HEK293T (cell line): ENCODE measurements around the gene RBMS2.

Experiments
- CTCF ChIA-PET: fragments of 350-600 bp; formaldehyde crosslinking; extraction: SDS; loops from one replicate; lab custom pipeline; 2021; ENCODE audit warnings: antibody characterized with exemption, inconsistent platforms; lab: Yijun Ruan, JAX
- POLR2A ChIA-PET: fragments of 350-600 bp; formaldehyde crosslinking; extraction: SDS; loops from one replicate; lab custom pipeline; 2020; ENCODE audit warnings: antibody characterized with exemption, inconsistent platforms; lab: Yijun Ruan, JAX
- DNase-seq: peaks from one replicate; pipeline ENCODE4 v3.0.0; 2012; ENCODE audit warnings: mixed read lengths; ENCODE audit errors: extremely low spot score
- ARNT ChIP-seq: fragments of 450-650 bp; IDR thresholded peaks from 2 replicates; pipeline ENCODE4 v1.6.1; 2017; ENCODE audit warnings: mild to moderate bottlenecking
- BHLHE40 ChIP-seq: fragments of 450-650 bp; IDR thresholded peaks from 2 replicates; pipeline ENCODE4 v1.6.1; 2016; ENCODE audit warnings: mild to moderate bottlenecking, moderate library complexity, borderline replicate concordance
- CTBP1 ChIP-seq: fragments of 450-650 bp; IDR thresholded peaks from 2 replicates; pipeline ENCODE4 v1.6.1; 2016; ENCODE audit warnings: borderline replicate concordance
- ELF4 ChIP-seq: fragments of 450-650 bp; IDR thresholded peaks from 2 replicates; pipeline ENCODE4 v1.6.1; 2017; ENCODE audit warnings: antibody characterized with exemption
- FOXA1 ChIP-seq: fragments of 450-650 bp; IDR thresholded peaks from 2 replicates; pipeline ENCODE4 v1.6.1; 2016; ENCODE audit warnings: mild to moderate bottlenecking
- FOXK2 ChIP-seq: fragments of 450-650 bp; IDR thresholded peaks from 2 replicates; pipeline ENCODE4 v1.6.1; 2016; ENCODE audit warnings: mild to moderate bottlenecking
- FOXM1 ChIP-seq: fragments of 450-650 bp; IDR thresholded peaks from 2 replicates; pipeline ENCODE4 v1.6.1; 2017; ENCODE audit warnings: mild to moderate bottlenecking, borderline replicate concordance
- HDGF ChIP-seq: fragments of 450-650 bp; IDR thresholded peaks from 2 replicates; pipeline ENCODE4 v1.6.1; 2017; ENCODE audit warnings: antibody characterized with exemption, borderline replicate concordance
- L3MBTL2 ChIP-seq: fragments of 450-650 bp; conservative IDR thresholded peaks from 2 replicates; pipeline ENCODE4 v1.6.1; 2016; ENCODE audit warnings: mild to moderate bottlenecking
- LEF1 ChIP-seq: fragments of 450-650 bp; IDR thresholded peaks from 2 replicates; pipeline ENCODE4 v1.6.1; 2017; ENCODE audit warnings: mild to moderate bottlenecking, borderline replicate concordance
- NFRKB ChIP-seq: fragments of 450-650 bp; IDR thresholded peaks from 2 replicates; pipeline ENCODE4 v1.6.1; 2016; ENCODE audit warnings: mild to moderate bottlenecking, moderate library complexity
- SP1 ChIP-seq: fragments of 450-650 bp; IDR thresholded peaks from 2 replicates; pipeline ENCODE4 v1.6.1; 2017
- SUZ12 ChIP-seq: fragments of 450-650 bp; IDR thresholded peaks from 2 replicates; pipeline ENCODE4 v1.6.1; 2016; ENCODE audit warnings: mild to moderate bottlenecking
- TARDBP ChIP-seq: fragments of 450-650 bp; IDR thresholded peaks from 2 replicates; pipeline ENCODE4 v1.6.1; 2016
- ZNF384 ChIP-seq: fragments of 450-650 bp; IDR thresholded peaks from 2 replicates; pipeline ENCODE4 v1.6.1; 2016
- TF ChIP-seq, protein P1 (sequence below): fragments of 450-650 bp; IDR thresholded peaks from 2 replicates; pipeline ENCODE4 v1.6.1; 2016

The RBMS2 gene

DNA sequence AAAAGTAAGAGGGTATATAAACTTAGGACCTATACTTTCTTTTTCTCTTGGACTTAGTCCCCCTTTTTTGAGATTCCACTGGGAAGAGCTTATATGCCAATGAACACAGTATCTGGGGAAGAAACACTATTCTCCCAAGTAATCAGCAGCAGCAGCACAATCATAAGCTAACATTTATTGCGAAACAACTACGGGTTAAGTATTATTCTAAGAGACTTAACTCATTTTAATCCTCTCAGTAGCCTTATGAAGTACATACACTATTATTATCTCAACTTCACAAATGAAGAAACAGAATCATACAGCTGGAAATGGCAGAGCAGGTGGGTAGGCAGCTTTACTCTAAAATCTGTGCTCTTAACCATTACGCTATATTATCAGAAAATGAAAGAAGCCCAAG, 80.6 kb downstream of the RBMS2 start:
- DNase-seq: no peak
- no peak for TF ChIP-seq CTBP1
- ChIA-PET POLR2A (no interaction called here), CTCF (interaction anchor here (0.6 to 1.5 kb wide), 2 partner anchors 34 to 204 kb away, joined by 3 to 7 read pairs; no protein-coding TSS in a partner anchor)

DNA sequence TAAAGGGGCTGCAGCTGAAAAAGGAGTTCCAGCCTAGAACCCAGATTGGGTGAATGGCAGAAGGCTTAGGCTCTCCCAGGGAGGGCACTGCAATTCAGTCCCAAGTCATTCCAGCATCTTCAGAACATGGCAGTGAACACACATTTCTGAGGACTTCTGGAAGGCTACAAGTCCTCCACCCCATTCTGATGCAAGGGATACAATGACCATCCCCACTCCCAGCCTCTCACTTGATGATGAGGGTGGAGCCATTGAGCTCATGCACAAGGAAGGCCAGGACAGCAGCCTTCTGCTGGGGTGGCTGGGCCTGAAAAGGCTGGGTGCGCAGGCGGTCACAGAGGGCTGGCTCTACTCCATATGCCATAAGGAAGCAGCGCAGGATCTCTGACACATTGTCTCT, 82.7 kb downstream of the RBMS2 start:
- no peak for TF ChIP-seq ZNF384
- TF ChIP-seq ARNT: no peak
- TF ChIP-seq CTBP1: no peak
- TF ChIP-seq L3MBTL2: no peak
- TF ChIP-seq FOXM1: no peak
- TF ChIP-seq, protein P1, sequence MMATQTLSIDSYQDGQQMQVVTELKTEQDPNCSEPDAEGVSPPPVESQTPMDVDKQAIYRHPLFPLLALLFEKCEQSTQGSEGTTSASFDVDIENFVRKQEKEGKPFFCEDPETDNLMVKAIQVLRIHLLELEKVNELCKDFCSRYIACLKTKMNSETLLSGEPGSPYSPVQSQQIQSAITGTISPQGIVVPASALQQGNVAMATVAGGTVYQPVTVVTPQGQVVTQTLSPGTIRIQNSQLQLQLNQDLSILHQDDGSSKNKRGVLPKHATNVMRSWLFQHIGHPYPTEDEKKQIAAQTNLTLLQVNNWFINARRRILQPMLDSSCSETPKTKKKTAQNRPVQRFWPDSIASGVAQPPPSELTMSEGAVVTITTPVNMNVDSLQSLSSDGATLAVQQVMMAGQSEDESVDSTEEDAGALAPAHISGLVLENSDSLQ: no peak
- TF ChIP-seq HDGF: no peak
- no peak for TF ChIP-seq NFRKB
- no peak for TF ChIP-seq SP1
- TF ChIP-seq BHLHE40: no peak
- no peak for TF ChIP-seq SUZ12
- no peak for TF ChIP-seq FOXK2
- TF ChIP-seq FOXA1: no peak
- POLR2A ChIA-PET: no interaction called here
- CTCF ChIA-PET: interaction anchor here (0.7 kb wide), 1 partner anchor 33 kb away, joined by 3 read pairs; no protein-coding TSS in a partner anchor
- no peak for DNase-seq

DNA sequence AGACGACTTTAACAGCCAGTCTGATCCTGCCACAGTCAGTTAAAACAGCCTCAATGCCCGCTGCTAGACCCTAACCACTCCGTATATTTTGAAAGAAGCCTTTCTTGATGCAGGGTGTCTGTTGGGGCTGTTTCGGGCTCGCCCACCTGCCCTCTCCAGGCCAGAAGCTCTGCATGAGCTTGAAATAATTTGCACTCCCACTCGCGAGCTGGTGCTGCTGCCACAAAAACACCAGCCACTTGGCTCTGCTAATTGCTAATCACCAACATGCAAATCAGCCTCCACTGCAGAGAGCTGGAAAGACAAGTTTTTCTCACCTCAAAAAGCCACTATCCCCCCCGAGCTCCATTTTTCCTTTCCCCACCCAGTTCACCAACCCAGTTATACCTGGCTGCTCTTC, 93.0 kb downstream of the RBMS2 start:
- CTCF ChIA-PET: interaction anchor here (0.9 kb wide), 1 partner anchor 22 kb away, joined by 4 read pairs; no protein-coding TSS in a partner anchor
- POLR2A ChIA-PET: no interaction called here

DNA sequence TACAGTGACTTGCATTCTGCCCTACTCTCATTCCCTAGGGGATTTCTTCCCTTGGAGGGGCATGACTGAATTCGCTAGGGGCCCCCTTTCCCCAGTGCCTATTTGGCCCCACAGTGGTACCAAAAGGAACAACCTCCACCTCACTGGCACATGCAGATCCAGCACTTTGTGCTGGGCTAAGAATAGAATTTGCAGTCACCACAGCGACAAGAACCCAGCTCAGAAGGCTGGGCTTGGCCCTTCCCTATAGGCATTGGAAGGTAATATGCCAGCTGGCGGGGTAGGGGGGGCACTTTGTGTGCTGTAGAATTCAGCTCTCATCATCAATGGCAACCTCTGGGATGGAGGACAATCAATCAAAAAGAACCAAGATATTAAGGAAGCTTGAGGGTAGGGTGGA, 94.6 kb downstream of the RBMS2 start:
- POLR2A ChIA-PET: no interaction called here
- CTCF ChIA-PET: no interaction called here
- DNase-seq: no peak
- TF ChIP-seq SP1 (no peak), TARDBP (no peak), L3MBTL2 (no peak), ELF4 (no peak), CTBP1 (no peak), ARNT (no peak), NFRKB (no peak), LEF1 (no peak), FOXA1 (no peak), FOXM1 (no peak), BHLHE40 (no peak)
- TF ChIP-seq, protein P1: no peak

More for the DNA sequence above, 93.0 kb downstream of the RBMS2 start:
- no peak for TF ChIP-seq FOXM1
- no peak for TF ChIP-seq BHLHE40
- TF ChIP-seq, protein P1: no peak
- TF ChIP-seq L3MBTL2: no peak
- TF ChIP-seq FOXK2: no peak
- TF ChIP-seq SP1: no peak
- TF ChIP-seq ZNF384: no peak
- TF ChIP-seq CTBP1: no peak
- no peak for TF ChIP-seq NFRKB
- no peak for TF ChIP-seq HDGF
- no peak for TF ChIP-seq ARNT
- TF ChIP-seq TARDBP: no peak
- TF ChIP-seq SUZ12: no peak
- TF ChIP-seq LEF1: no peak
- TF ChIP-seq ELF4: no peak
- DNase-seq: no peak

DNA sequence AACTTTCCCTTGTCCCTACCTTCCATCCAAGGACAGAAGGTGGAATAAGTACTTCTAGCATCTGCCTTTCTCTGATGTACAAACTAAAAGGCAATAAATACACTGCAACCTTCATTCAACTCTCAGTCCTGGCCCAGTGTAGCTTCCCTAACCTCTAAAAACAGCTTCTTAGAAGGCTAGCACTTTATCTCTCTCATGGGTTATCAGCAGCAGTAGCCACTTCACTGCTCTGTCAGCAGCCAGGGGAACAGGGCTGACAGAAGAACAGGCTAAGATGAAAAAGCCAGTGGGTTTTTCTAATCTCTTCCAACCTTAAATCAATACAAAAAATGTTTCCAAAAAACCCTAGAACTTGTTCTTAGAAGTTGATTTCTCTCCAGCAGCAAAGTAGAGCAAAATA, 95.3 kb downstream of the RBMS2 start:
- TF ChIP-seq, protein P1: no peak
- no peak for TF ChIP-seq SP1
- TF ChIP-seq LEF1: no peak
- TF ChIP-seq ZNF384: no peak
- no peak for TF ChIP-seq HDGF
- TF ChIP-seq FOXA1: no peak
- TF ChIP-seq ARNT: no peak
- no peak for TF ChIP-seq BHLHE40
- no peak for TF ChIP-seq FOXM1
- TF ChIP-seq L3MBTL2: no peak
- TF ChIP-seq FOXK2: no peak
- TF ChIP-seq TARDBP: no peak
- no peak for DNase-seq
- CTCF ChIA-PET: no interaction called here
- POLR2A ChIA-PET: no interaction called here

DNA sequence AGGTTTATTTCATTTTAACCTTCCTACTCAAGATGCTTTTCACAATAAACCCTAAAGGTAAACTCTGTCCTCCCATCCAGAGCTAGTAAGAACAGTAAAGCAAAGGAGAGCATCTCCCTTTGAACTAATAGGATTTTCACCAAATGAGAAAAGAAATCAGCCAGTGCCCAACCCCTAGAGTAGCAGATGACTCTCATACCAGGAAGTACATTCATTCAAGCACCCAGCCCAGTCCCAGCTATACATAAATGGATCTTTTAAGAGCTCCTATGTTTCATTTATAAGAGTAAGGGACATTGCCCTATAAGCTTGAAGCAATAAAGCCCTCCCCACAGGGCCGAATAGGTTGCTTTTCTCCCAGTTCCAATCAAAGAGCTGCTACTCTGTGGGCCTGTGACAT, 100.9 kb downstream of the RBMS2 start:
- DNase-seq: no peak
- no peak for TF ChIP-seq NFRKB
- TF ChIP-seq SUZ12: no peak
- no peak for TF ChIP-seq L3MBTL2
- TF ChIP-seq LEF1: no peak
- no peak for TF ChIP-seq HDGF
- TF ChIP-seq ZNF384: no peak
- TF ChIP-seq FOXK2: no peak
- TF ChIP-seq FOXA1: no peak
- TF ChIP-seq SP1: no peak
- no peak for TF ChIP-seq ELF4
- TF ChIP-seq CTBP1: no peak
- no peak for TF ChIP-seq BHLHE40
- no peak for TF ChIP-seq ARNT
- TF ChIP-seq, protein P1: no peak
- TF ChIP-seq FOXM1: no peak
- no peak for TF ChIP-seq TARDBP
- ChIA-PET POLR2A (no interaction called here), CTCF (interaction anchor here (0.8 kb wide), 1 partner anchor 14 kb away, joined by 3 read pairs; no protein-coding TSS in a partner anchor)
